H4 (cell line): ENCODE measurements around the gene KIAA1671. TPM values are rescaled to one million over a fixed set of nuclear protein-coding genes. Genes with fewer than 3 reads are reported as not detected.

ENCODE experiments used
- DNase-seq: peaks from one replicate; pipeline ENCODE4 v3.0.0-alpha.2; 2015; ENCODE audit warnings: low spot score
- total RNA-seq: library from RNA; depleted of rRNA; stranded (reverse); fragments of >200 nt; shearing (Covaris generic); gene quantifications from 2 replicates; pipeline ENCODE4 v1.2.3, GENCODE V29; 2014

The KIAA1671 gene
- total RNA-seq, 1 experiment from 2014 or later = 3.2 TPM

- no peak for DNase-seq
These were observed 61.1 kb downstream of the KIAA1671 start for GRCh38 chr22:25013607-25014006.

- no peak for DNase-seq
These were observed 62.6 kb downstream of the KIAA1671 start for GRCh38 chr22:25014896-25015755.

- no peak for DNase-seq
These were observed 63.8 kb downstream of the KIAA1671 start for GRCh38 chr22:25016311-25016710.

GRCh38 chr22:25018009-25018408 is 65.5 kb downstream of the KIAA1671 start:
- DNase-seq = no peak

GRCh38 chr22:25019427-25020184 is 67.1 kb downstream of the KIAA1671 start:
- DNase-seq = no peak

- no peak for DNase-seq
These were observed 68.9 kb downstream of the KIAA1671 start for GRCh38 chr22:25021409-25021808.

GRCh38 chr22:25021976-25022711 is 69.6 kb downstream of the KIAA1671 start:
- no peak for DNase-seq

GRCh38 chr22:25023879-25024278 is 71.4 kb downstream of the KIAA1671 start:
- no peak for DNase-seq

GRCh38 chr22:25024895-25025294 is 72.4 kb downstream of the KIAA1671 start:
- no peak for DNase-seq

- DNase-seq = peak; percentile 22
These were observed 73.2 kb downstream of the KIAA1671 start for GRCh38 chr22:25025491-25026400.

- peak; percentile 24 for DNase-seq
These were observed 74.8 kb downstream of the KIAA1671 start for GRCh38 chr22:25027043-25027906.

- no peak for DNase-seq
These were observed 75.7 kb downstream of the KIAA1671 start for GRCh38 chr22:25027959-25028840.

- no peak for DNase-seq
These were observed 76.3 kb downstream of the KIAA1671 start for GRCh38 chr22:25028841-25029141.

- DNase-seq = no peak
These were observed 76.7 kb downstream of the KIAA1671 start for GRCh38 chr22:25029181-25029580.

- no peak for DNase-seq
These were observed 78.1 kb downstream of the KIAA1671 start for GRCh38 chr22:25030636-25031035.

GRCh38 chr22:25032066-25032465 is 79.5 kb downstream of the KIAA1671 start:
- no peak for DNase-seq

GRCh38 chr22:25035715-25036114 is 83.2 kb downstream of the KIAA1671 start:
- DNase-seq = no peak

GRCh38 chr22:25038239-25038638 is 85.7 kb downstream of the KIAA1671 start:
- no peak for DNase-seq

GRCh38 chr22:25038771-25039170 is 86.3 kb downstream of the KIAA1671 start:
- no peak for DNase-seq
